B cell (primary cell): ENCODE measurements around the gene ABCC3. TPM values are rescaled to one million over a fixed set of nuclear protein-coding genes. Genes with fewer than 3 reads are reported as not detected.

Source experiments
- ATAC-seq: fragments of 200-7000 bp; cut with Tn5 transposase; one replicate; pipeline ENCODE4 v1.10.0; 2021; ENCODE audit warnings: low read depth, mild to moderate bottlenecking, moderate number of reproducible peaks, moderate library complexity
- CTCF ChIA-PET: fragments of 350-600 bp; sonication (Branson Sonifier 250); formaldehyde crosslinking; loops from one replicate; lab custom pipeline; 2021; ENCODE audit warnings: antibody characterized with exemption, inconsistent platforms; lab: Charles Lee
- POLR2A ChIA-PET: fragments of 350-600 bp; sonication (Branson Sonifier 250); formaldehyde crosslinking; loops from one replicate; lab custom pipeline; 2021; ENCODE audit warnings: antibody characterized with exemption; lab: Charles Lee
- DNase-seq: peaks from one replicate; pipeline ENCODE4 v3.0.0; 2013
- H2AFZ ChIP-seq: 2 replicates; pipeline ENCODE4 v1.6.1; 2012; ENCODE audit warnings: mild to moderate bottlenecking, low read depth, low read length; ENCODE audit not compliant: insufficient read depth, poor library complexity, severe bottlenecking
- H3K27ac ChIP-seq, 2 donors: 1 replicate in 1 of 2; 2 replicates in 1 of 2; pipeline ENCODE4 v1.5.1; 2012 to 2013; ENCODE audit warnings: low read length in 2 of 2, mild to moderate bottlenecking in 2 of 2, moderate library complexity in 1 of 2
- H3K27me3 ChIP-seq, 4 experiments: fragments of 200-600 bp in 1 of 4; sonication (generic) in 1 of 4; replicated peaks in 1 of 4; 1 replicate in 2 of 4; 2 replicates in 2 of 4; pipeline versions ENCODE4 v1.6.1 to v1.7.0; 2013 to 2016; ENCODE audit warnings: low read length in 3 of 4, mild to moderate bottlenecking in 2 of 4, mixed read lengths in 1 of 4, moderate library complexity in 1 of 4; ENCODE audit not compliant: insufficient read depth in 4 of 4, control insufficient read depth in 3 of 4; ENCODE audit errors: control extremely low read depth in 1 of 4
- H3K36me3 ChIP-seq, 2 experiments: replicated peaks in 1 of 2; 1 replicate in 1 of 2; 2 replicates in 1 of 2; pipeline versions ENCODE4 v1.6.1 to v1.7.1; 2013; ENCODE audit warnings: low read length in 1 of 2; ENCODE audit not compliant: insufficient read depth in 2 of 2, control insufficient read depth in 1 of 2; ENCODE audit errors: control extremely low read depth in 1 of 2, extremely low read depth in 1 of 2
- H3K4me1 ChIP-seq, 2 donors: fragments of 200-600 bp in 1 of 2; sonication (generic) in 1 of 2; 1 replicate in 1 of 2; 2 replicates in 1 of 2; pipeline versions ENCODE4 v1.5.1 to v1.6.1; 2013 to 2017; ENCODE audit warnings: low read length in 2 of 2; ENCODE audit not compliant: control insufficient read depth in 2 of 2, insufficient read depth in 2 of 2
- H3K4me2 ChIP-seq: replicated peaks from 2 replicates; pipeline ENCODE3; 2012; ENCODE audit warnings: mild to moderate bottlenecking, low read depth, low read length; ENCODE audit not compliant: poor library complexity, severe bottlenecking
- H3K4me3 ChIP-seq, 5 experiments: fragments of 200-600 bp in 1 of 5; sonication (generic) in 1 of 5; 1 replicate in 3 of 5; 2 replicates in 2 of 5; pipeline versions ENCODE4 v1.5.1 to v1.7.0; 2011 to 2016; ENCODE audit warnings: low read length in 4 of 5, mild to moderate bottlenecking in 4 of 5, low read depth in 2 of 5, control low read depth in 1 of 5, moderate library complexity in 1 of 5; ENCODE audit not compliant: insufficient read depth in 1 of 5; ENCODE audit errors: control extremely low read depth in 1 of 5, extremely low read depth in 1 of 5
- H3K79me2 ChIP-seq: fragments of 200-600 bp; sonication (generic); one replicate; pipeline ENCODE4 v1.6.0; 2016; ENCODE audit warnings: low read length; ENCODE audit not compliant: control insufficient read depth, insufficient read depth
- H3K9ac ChIP-seq: fragments of 200-600 bp; sonication (generic); 2 replicates; pipeline ENCODE4 v1.6.1; 2017; ENCODE audit warnings: mild to moderate bottlenecking, low read length, moderate library complexity
- H3K9me3 ChIP-seq, 3 donors: one replicate each; pipeline versions ENCODE4 v1.6.1 to v1.7.1; 2013; ENCODE audit warnings: low read length in 2 of 3; ENCODE audit not compliant: control insufficient read depth in 2 of 3, insufficient read depth in 1 of 3; ENCODE audit errors: control extremely low read depth in 1 of 3
- H4K20me1 ChIP-seq: 2 replicates; pipeline ENCODE4 v1.6.0; 2012; ENCODE audit warnings: mild to moderate bottlenecking, low read length; ENCODE audit not compliant: insufficient read depth, control insufficient read depth, poor library complexity, severe bottlenecking
- H3K27ac Mint-ChIP-seq: one replicate; pipeline ENCODE4 v1.8.0; 2021; ENCODE audit warnings: mixed read lengths
- H3K27me3 Mint-ChIP-seq: one replicate; pipeline ENCODE4 v1.8.0; 2021; ENCODE audit warnings: mixed read lengths
- H3K4me1 Mint-ChIP-seq: one replicate; pipeline ENCODE4 v1.8.0; 2021; ENCODE audit warnings: mixed read lengths
- H3K4me3 Mint-ChIP-seq: one replicate; pipeline ENCODE4 v1.8.0; 2021; ENCODE audit warnings: mixed read lengths
- H3K9me3 Mint-ChIP-seq: one replicate; pipeline ENCODE4 v1.8.0; 2022; ENCODE audit warnings: mixed read lengths; ENCODE audit not compliant: insufficient read depth
- EZH2 ChIP-seq: IDR thresholded peaks from 2 replicates; pipeline ENCODE4 v1.6.1; 2012; ENCODE audit warnings: borderline replicate concordance, low read depth, mild to moderate bottlenecking, moderate library complexity, low read length; ENCODE audit not compliant: insufficient read depth, poor library complexity, severe bottlenecking
- WGBS: methylation state at CpG from one replicate; pipeline ENCODE4 v1.1.5; 2013; ENCODE audit warnings: missing lambda C conversion rate; ENCODE audit not compliant: insufficient coverage; 5-methylcytosine and 5-hydroxymethylcytosine counted together
- intact Hi-C: fragments of 100-400 bp; cut with micrococcal nuclease; formaldehyde crosslinking; loops from one replicate; pipeline ENCODE4 v1.10.0; 2022
- polyA plus RNA-seq: library from polyadenylated mRNA; depleted of rRNA; stranded (reverse); fragments of >200 nt; gene quantifications from 2 replicates; pipeline ENCODE4 v1.2.3, GENCODE V29; 2012
- total RNA-seq, 2 donors: library from RNA; stranded (reverse); fragments of 120-200 nt in 1 of 2; gene quantifications; 1 replicate in 1 of 2; 2 replicates in 1 of 2; pipeline versions ENCODE4 v1.2.3 to v1.2.4, GENCODE V29; 2013 to 2022
- TF ChIP-seq, protein P1 (sequence below): fragments of 200-600 bp; IDR thresholded peaks from one replicate; pipeline ENCODE4 v1.8.0; 2022; ENCODE audit warnings: antibody characterized with exemption, mild to moderate bottlenecking

ABCC3 gene
- total and polyA plus RNA-seq, 2 donors (not counting 1 experiment from before 2014, with no cell fraction given), result 0.05 to 0.60 TPM

DNA sequence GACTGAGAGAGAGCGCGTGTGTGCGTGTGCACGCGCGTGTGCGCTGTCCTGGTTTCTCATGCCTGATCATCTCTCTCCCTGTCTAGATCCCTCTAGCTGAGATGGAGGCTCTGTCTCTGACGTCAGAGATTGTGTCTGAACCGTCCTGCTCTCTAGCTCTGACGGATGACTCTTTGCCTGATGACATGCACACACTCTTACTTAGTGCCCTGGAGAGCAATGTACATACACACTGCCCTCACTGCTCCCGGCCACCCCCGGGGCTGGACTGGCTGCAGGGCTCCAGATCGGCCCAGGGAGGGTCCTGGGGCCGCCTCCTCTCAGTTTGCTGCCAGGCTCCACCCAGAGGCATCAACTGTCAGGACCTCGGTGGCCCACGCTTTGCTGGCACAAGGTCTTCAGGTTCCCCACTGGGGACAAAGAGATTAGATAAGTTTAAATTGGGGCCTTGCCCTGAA is 13.1 kb upstream of the ABCC3 start:
- Histone ChIP-seq H4K20me1 (no peaks in the 10 kb centered on the region), H3K4me1 (peaks cover 0 to 6% of the 10 kb centered on the region in 2 donors), H3K4me3 (no peak overlapping the region), H3K36me3 (no peaks in the 10 kb centered on the region), H3K9me3 (no peaks in the 10 kb centered on the region), H3K9ac (no peak overlapping the region), H3K4me2 (no peak overlapping the region), H2AFZ (no peak overlapping the region), H3K79me2 (no peaks in the 10 kb centered on the region), H3K27me3 (peaks cover 0 to 31% (median 4%) of the 10 kb centered on the region in 4 experiments), H3K27ac (no peak overlapping the region)
- peaks cover 25% of the 10 kb centered on the region for H3K27me3 Mint-ChIP-seq
- no peaks in the 10 kb centered on the region for H3K4me1 Mint-ChIP-seq
- TF ChIP-seq, protein P1, sequence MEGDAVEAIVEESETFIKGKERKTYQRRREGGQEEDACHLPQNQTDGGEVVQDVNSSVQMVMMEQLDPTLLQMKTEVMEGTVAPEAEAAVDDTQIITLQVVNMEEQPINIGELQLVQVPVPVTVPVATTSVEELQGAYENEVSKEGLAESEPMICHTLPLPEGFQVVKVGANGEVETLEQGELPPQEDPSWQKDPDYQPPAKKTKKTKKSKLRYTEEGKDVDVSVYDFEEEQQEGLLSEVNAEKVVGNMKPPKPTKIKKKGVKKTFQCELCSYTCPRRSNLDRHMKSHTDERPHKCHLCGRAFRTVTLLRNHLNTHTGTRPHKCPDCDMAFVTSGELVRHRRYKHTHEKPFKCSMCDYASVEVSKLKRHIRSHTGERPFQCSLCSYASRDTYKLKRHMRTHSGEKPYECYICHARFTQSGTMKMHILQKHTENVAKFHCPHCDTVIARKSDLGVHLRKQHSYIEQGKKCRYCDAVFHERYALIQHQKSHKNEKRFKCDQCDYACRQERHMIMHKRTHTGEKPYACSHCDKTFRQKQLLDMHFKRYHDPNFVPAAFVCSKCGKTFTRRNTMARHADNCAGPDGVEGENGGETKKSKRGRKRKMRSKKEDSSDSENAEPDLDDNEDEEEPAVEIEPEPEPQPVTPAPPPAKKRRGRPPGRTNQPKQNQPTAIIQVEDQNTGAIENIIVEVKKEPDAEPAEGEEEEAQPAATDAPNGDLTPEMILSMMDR, result no peak
- TF ChIP-seq EZH2, result no peak
- H3K27ac Mint-ChIP-seq, result no peak overlapping the region
- ATAC-seq (no peak), DNase-seq (no peak)
- ChIA-PET CTCF (no interaction called here), POLR2A (no interaction called here)
- intact Hi-C loops, result no loop called here
- WGBS, result 63% methylated on average over 14 of the region's 16 CpGs
- H3K9me3 Mint-ChIP-seq, result no peaks in the 10 kb centered on the region
- no peak overlapping the region for H3K4me3 Mint-ChIP-seq

DNA sequence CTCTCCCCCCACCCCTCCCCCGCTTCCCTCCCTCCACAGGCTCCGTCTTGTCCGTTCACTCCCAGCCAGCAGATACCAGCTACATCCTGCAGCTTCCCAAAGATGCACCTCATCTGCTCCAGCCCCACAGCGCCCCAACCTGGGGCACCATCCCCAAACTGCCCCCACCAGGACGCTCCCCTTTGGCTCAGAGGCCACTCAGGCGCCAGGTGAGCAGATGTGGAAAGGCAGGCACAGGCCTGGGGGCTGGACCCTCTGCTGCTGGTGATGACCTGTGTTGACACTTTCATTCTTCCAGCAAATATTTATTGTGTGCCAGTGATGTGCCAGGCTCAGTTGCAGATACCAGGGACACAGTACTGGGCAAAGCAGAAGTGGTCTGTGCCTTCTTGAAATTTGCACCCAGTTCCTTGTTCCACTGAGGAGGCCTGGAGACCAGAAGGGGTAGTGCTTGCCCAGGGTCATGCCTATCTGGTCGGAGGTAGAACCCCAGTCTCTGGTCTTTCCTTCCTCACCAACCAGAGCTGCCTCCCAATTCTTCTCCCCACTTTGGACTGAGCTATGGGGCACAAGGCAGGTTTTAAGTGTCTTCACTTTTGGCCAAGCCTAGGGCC is 10.3 kb upstream of the ABCC3 start:
- 94% methylated on average over 3 of the region's 7 CpGs for WGBS
- POLR2A ChIA-PET, result no interaction called here

More for the DNA sequence above, 10.3 kb upstream of the ABCC3 start:
- H3K9ac ChIP-seq, result no peak overlapping the region
- no peak for ATAC-seq
- no peak overlapping the region for H3K4me2 ChIP-seq
- H3K27me3 ChIP-seq, result peaks cover 0 to 48% (median 9%) of the 10 kb centered on the region in 4 experiments
- H3K27ac Mint-ChIP-seq, result peak overlapping the region; percentile 3
- no peak overlapping the region for H2AFZ ChIP-seq
- peaks cover 0 to 6% of the 10 kb centered on the region in 2 donors for H3K4me1 ChIP-seq
- H4K20me1 ChIP-seq, result no peaks in the 10 kb centered on the region
- H3K27me3 Mint-ChIP-seq, result peaks cover 38% of the 10 kb centered on the region
- CTCF ChIA-PET, result interaction anchor here (0.7 to 4.5 kb wide), 3 partner anchors 8 to 139 kb away, joined by 3 to 45 read pairs (median 5); partner anchors contain the start of gene SPATA20
- H3K9me3 ChIP-seq, result no peaks in the 10 kb centered on the region
- DNase-seq, result no peak
- no peak overlapping the region for H3K4me3 ChIP-seq
- intact Hi-C loops, result no loop called here
- H3K9me3 Mint-ChIP-seq, result no peaks in the 10 kb centered on the region
- no peaks in the 10 kb centered on the region for H3K4me1 Mint-ChIP-seq
- no peak overlapping the region for H3K4me3 Mint-ChIP-seq
- no peaks in the 10 kb centered on the region for H3K79me2 ChIP-seq
- H3K36me3 ChIP-seq, result no peaks in the 10 kb centered on the region
- TF ChIP-seq, protein P1, result no peak
- no peak for TF ChIP-seq EZH2
- no peak overlapping the region for H3K27ac ChIP-seq
